Measurements from ENCODE around the gene ZBTB14. TPM values are rescaled to one million over a fixed set of nuclear protein-coding genes. Genes with fewer than 3 reads are reported as not detected.

Gene ZBTB14
- total RNA-seq, 4 donors from 2014 or later: 9.8 to 15.6 (median 11.2) TPM

DNA sequence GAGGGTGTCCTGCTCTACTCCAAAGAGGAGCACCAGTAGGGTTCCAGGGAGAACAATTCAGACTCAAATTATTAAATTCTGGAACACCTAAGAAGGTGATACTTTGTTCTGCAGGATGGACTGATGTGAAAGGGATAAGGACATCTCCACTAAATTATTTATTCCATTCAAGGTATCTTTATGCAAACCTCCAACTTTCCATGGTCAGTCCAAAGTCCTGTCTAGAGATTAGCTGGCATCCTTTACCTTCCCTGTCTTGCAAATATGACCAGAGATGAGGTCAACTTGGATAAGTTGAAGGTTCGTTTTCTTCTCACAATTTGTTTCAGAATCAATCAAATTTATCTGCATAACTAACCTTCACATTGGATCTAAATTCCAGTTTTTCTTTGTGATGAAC, 8.7 kb upstream of the ZBTB14 start:
- TF ChIP-seq POLR2A (IDR thresholded peaks at IDR 0.05; ENCODE audit: low read depth) (no peak), EP300 (IDR thresholded peaks at IDR 0.05) (no peak), POLR2AphosphoS5 (IDR thresholded peaks at IDR 0.05) (no peak)

DNA sequence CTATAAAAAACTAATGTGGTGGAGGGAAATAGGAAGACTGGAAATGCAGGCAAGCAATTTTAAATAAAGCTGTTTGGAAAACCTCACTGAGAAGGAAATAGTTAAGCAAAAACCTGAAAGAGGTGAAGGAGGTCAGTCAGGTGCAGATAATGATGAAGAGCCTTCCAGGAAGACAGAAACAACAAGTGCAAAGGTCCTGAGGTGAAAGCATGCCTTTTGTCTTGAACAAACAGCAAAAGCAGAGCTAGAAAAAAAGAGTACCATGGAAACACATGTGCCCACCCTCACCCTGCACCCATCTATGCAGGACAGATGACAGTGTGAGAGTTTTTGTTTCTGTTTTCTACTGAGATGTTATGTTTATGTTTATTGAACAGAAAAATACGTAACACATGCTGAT, 8.1 kb upstream of the ZBTB14 start:
- DNase-seq (ENCODE audit: extremely low spot score): no peak
- intact Hi-C loops (cut with DNase I): no loop called here
- H3K4me3 ChIP-seq: no peak overlapping the region
- TF ChIP-seq, protein P1, sequence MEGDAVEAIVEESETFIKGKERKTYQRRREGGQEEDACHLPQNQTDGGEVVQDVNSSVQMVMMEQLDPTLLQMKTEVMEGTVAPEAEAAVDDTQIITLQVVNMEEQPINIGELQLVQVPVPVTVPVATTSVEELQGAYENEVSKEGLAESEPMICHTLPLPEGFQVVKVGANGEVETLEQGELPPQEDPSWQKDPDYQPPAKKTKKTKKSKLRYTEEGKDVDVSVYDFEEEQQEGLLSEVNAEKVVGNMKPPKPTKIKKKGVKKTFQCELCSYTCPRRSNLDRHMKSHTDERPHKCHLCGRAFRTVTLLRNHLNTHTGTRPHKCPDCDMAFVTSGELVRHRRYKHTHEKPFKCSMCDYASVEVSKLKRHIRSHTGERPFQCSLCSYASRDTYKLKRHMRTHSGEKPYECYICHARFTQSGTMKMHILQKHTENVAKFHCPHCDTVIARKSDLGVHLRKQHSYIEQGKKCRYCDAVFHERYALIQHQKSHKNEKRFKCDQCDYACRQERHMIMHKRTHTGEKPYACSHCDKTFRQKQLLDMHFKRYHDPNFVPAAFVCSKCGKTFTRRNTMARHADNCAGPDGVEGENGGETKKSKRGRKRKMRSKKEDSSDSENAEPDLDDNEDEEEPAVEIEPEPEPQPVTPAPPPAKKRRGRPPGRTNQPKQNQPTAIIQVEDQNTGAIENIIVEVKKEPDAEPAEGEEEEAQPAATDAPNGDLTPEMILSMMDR (IDR thresholded peaks at IDR 0.05): no peak
- TF ChIP-seq POLR2A (IDR thresholded peaks at IDR 0.05; ENCODE audit: low read depth) (no peak), POLR2AphosphoS5 (IDR thresholded peaks at IDR 0.05) (no peak), EP300 (IDR thresholded peaks at IDR 0.05) (no peak)
- H3K4me1 ChIP-seq: no peaks in the 10 kb centered on the region
- H3K36me3 ChIP-seq: no peaks in the 10 kb centered on the region
- H3K27ac ChIP-seq (replicated peaks in 1 of 4): no peak overlapping the region
- WGBS: 50% methylated on average over 1 of the region's 1 CpG
- no peaks in the 10 kb centered on the region for H3K9me3 ChIP-seq
- peaks cover 0 to 2% (median 0%) of the 10 kb centered on the region in 4 donors for H3K27me3 ChIP-seq

More for the DNA sequence above, 8.7 kb upstream of the ZBTB14 start:
- intact Hi-C loops (cut with DNase I): no loop called here
- WGBS: 77% methylated on average over 1 of the region's 1 CpG
- peaks cover 0 to 2% (median 0%) of the 10 kb centered on the region in 4 donors for H3K27me3 ChIP-seq
- H3K4me1 ChIP-seq: no peaks in the 10 kb centered on the region
- DNase-seq (ENCODE audit: extremely low spot score): no peak
- H3K27ac ChIP-seq (replicated peaks in 1 of 4): no peak overlapping the region
- H3K9me3 ChIP-seq: no peaks in the 10 kb centered on the region
- no peaks in the 10 kb centered on the region for H3K36me3 ChIP-seq
- H3K4me3 ChIP-seq: no peak overlapping the region

DNA sequence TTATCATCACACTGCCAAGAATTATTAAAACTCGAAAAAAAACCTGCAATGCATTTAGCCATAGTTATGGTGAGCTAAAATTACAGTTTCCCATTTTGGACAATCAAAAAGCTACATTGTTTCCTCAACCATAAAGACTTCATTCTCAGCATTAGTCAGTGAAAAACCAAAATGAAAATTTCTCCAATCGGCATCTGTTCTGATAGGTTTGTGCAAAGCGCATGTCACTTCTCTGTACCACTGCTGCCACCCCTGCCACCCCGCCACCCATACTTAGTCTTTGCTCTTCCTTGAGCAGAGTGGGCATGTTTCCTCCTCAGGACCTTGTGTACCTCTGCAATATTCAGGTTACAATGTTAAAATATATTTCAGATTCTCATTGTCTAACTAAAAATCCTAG, 7.1 kb upstream of the ZBTB14 start:
- Histone ChIP-seq H3K4me3 (no peak overlapping the region), H3K36me3 (no peaks in the 10 kb centered on the region), H3K27me3 (peaks cover 0 to 2% (median 0%) of the 10 kb centered on the region in 4 donors), H3K4me1 (peaks cover 0 to under 1% (median 0%) of the 10 kb centered on the region in 4 donors), H3K9me3 (no peaks in the 10 kb centered on the region), H3K27ac (replicated peaks in 1 of 4) (no peak overlapping the region)
- DNase-seq (ENCODE audit: extremely low spot score): no peak
- TF ChIP-seq POLR2AphosphoS5 (IDR thresholded peaks at IDR 0.05) (no peak), EP300 (IDR thresholded peaks at IDR 0.05) (no peak), POLR2A (IDR thresholded peaks at IDR 0.05; ENCODE audit: low read depth) (no peak)
- TF ChIP-seq, protein P1 (IDR thresholded peaks at IDR 0.05): no peak
- intact Hi-C loops (cut with DNase I): no loop called here
- WGBS: 85% methylated on average over 4 of the region's 4 CpGs

DNA sequence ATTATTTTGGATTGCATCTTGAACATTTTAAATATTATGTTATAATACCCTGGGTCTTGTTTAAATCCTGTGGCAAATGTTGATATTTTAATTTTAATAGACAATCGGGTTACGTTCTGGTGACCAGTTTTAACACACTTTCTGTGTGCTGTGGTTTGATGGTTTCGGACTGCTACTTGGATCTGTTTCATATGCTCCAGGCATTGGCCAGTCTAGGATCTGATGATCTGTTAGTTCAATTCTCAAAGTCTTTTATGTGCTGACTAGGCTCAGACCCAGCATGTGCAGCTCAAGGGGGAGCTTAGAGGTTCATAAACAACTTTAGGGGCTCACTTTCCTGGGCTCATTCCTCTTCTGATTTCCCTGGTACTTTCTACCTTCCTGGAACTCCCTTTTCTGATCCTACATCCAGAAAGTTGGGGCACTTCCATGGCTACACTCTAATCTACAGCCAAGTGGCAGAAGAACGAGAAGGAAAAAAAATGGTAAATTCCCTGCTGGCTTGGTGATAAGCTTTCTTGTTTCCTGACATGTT, 5.0 kb upstream of the ZBTB14 start:
- TF ChIP-seq POLR2AphosphoS5 (IDR thresholded peaks at IDR 0.05): no peak
- no peak for TF ChIP-seq EP300 (IDR thresholded peaks at IDR 0.05)
- TF ChIP-seq, protein P1 (IDR thresholded peaks at IDR 0.05): no peak
- no peak for TF ChIP-seq POLR2A (IDR thresholded peaks at IDR 0.05; ENCODE audit: low read depth)
- H3K27ac ChIP-seq (replicated peaks in 1 of 4): no peak overlapping the region
- H3K36me3 ChIP-seq: no peaks in the 10 kb centered on the region
- H3K4me1 ChIP-seq: peaks cover 5 to 8% (median 7%) of the 10 kb centered on the region in 4 donors
- H3K4me3 ChIP-seq: no peak overlapping the region
- DNase-seq (ENCODE audit: extremely low spot score): no peak
- no peaks in the 10 kb centered on the region for H3K9me3 ChIP-seq
- peaks cover 0 to 2% (median 0%) of the 10 kb centered on the region in 4 donors for H3K27me3 ChIP-seq
- 74% methylated on average over 4 of the region's 4 CpGs for WGBS
- intact Hi-C loops (cut with DNase I): no loop called here

DNA sequence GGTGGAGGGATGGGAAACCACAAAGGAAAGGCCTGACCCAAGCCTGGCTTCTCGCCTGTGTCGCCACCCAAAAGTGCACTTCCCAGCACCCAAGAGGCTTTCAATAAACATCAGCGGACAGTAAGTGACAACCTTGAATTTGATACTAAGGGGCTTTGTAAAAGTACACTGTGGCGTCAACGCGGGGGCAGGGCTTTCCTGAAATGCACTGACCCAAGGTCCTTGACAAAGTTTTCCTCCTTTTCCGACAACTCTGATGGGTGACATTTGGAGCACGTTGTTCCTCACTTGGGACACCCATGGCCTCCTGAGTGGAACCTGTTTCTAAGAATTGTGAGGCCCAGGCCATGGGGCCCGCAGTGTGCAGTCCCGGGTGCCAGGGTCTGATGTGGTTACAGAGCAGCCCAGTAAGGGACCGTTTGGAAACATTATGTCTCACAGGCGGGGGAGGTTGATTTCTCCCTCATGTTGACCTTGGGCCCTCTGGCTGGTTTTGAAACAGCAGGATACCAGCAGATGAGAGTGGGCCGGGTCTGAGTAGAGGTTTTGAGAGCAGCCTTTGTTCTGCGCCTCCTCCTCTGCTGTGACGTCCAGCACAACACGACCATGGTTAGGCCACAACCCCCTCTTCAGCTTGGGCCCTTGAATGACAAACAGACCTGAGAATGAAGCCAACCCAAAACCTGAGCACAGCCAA, 2.8 kb upstream of the ZBTB14 start:
- Histone ChIP-seq H3K4me3 (no peak overlapping the region), H3K4me1 (peaks cover 12 to 22% (median 16%) of the 10 kb centered on the region in 4 donors), H3K36me3 (no peaks in the 10 kb centered on the region), H3K27ac (replicated peaks in 1 of 4) (no peak overlapping the region), H3K27me3 (no peaks in the 10 kb centered on the region), H3K9me3 (no peaks in the 10 kb centered on the region)
- no peak for TF ChIP-seq POLR2AphosphoS5 (IDR thresholded peaks at IDR 0.05)
- TF ChIP-seq EP300 (IDR thresholded peaks at IDR 0.05): no peak
- TF ChIP-seq, protein P1 (IDR thresholded peaks at IDR 0.05): no peak
- TF ChIP-seq POLR2A (IDR thresholded peaks at IDR 0.05; ENCODE audit: low read depth): no peak
- intact Hi-C loops (cut with DNase I): no loop called here
- DNase-seq (ENCODE audit: extremely low spot score): no peak
- WGBS: 78% methylated on average over 16 of the region's 16 CpGs
